SH-SY5Y (cell line): ENCODE data around the gene DOP1A.

ENCODE experiments used
- GATA2 ChIP-seq: IDR thresholded peaks from 2 replicates; pipeline ENCODE4 v1.6.1; 2011; ENCODE audit warnings: mild to moderate bottlenecking, low read depth, low read length
- GATA3 ChIP-seq: IDR thresholded peaks from 2 replicates; pipeline ENCODE4 v1.6.1; 2011; ENCODE audit warnings: low read depth, mild to moderate bottlenecking, low read length, moderate library complexity

DNA sequence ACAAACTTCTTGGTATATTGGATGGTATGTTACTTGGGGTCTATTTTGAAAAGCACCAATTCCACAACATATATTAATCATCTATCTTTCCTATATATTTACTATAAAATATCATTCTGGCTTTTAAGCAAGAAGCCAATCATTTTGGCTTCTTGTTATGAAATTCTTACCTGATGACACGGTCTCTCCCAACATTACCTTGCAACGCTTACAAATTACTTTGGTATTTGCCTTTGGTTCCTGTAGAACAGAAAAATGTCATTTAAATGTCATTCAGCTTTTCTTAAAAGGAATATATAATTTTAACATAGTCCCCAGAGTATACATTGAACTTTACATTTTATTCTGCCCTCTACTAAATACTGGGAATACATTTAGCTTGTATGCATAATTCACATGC lies 29.2 kb upstream of the DOP1A start:
- no peak for TF ChIP-seq GATA3
- no peak for TF ChIP-seq GATA2
